ENCODE measurements around the gene EIF4EBP3.

DNA sequence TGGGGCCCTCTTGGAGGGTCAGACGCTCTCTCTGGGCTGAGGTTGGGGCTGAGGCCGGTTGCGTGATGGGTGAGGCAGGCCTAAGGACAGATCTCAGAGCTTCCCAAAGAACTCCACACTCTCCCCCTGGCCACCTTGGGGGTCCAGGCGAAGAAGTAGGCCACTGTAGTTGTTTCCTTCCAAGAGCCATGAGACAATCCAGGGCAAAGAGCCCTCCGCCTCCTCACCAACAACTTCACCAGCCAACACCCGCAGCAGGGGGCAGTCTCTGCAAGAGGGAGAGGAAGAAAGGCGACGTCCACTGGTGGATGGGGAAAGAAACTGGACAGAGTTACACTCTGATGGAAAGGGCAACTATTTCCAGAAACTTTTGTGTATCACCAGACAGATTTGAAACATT is 27.8 kb downstream of the EIF4EBP3 start:
- TF ChIP-seq, protein P1, sequence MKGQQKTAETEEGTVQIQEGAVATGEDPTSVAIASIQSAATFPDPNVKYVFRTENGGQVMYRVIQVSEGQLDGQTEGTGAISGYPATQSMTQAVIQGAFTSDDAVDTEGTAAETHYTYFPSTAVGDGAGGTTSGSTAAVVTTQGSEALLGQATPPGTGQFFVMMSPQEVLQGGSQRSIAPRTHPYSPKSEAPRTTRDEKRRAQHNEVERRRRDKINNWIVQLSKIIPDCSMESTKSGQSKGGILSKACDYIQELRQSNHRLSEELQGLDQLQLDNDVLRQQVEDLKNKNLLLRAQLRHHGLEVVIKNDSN (IDR thresholded peaks at IDR 0.05) = no peak
- no peak for TF ChIP-seq CEBPB (IDR thresholded peaks at IDR 0.05)
- TF ChIP-seq RAD21 (IDR thresholded peaks at IDR 0.05; ENCODE audit: low read depth) = peak; percentile 80
- no peak for TF ChIP-seq EP300 (IDR thresholded peaks at IDR 0.05; ENCODE audit: borderline replicate concordance)
- TF ChIP-seq, protein P2, sequence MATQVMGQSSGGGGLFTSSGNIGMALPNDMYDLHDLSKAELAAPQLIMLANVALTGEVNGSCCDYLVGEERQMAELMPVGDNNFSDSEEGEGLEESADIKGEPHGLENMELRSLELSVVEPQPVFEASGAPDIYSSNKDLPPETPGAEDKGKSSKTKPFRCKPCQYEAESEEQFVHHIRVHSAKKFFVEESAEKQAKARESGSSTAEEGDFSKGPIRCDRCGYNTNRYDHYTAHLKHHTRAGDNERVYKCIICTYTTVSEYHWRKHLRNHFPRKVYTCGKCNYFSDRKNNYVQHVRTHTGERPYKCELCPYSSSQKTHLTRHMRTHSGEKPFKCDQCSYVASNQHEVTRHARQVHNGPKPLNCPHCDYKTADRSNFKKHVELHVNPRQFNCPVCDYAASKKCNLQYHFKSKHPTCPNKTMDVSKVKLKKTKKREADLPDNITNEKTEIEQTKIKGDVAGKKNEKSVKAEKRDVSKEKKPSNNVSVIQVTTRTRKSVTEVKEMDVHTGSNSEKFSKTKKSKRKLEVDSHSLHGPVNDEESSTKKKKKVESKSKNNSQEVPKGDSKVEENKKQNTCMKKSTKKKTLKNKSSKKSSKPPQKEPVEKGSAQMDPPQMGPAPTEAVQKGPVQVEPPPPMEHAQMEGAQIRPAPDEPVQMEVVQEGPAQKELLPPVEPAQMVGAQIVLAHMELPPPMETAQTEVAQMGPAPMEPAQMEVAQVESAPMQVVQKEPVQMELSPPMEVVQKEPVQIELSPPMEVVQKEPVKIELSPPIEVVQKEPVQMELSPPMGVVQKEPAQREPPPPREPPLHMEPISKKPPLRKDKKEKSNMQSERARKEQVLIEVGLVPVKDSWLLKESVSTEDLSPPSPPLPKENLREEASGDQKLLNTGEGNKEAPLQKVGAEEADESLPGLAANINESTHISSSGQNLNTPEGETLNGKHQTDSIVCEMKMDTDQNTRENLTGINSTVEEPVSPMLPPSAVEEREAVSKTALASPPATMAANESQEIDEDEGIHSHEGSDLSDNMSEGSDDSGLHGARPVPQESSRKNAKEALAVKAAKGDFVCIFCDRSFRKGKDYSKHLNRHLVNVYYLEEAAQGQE (IDR thresholded peaks at IDR 0.05; ENCODE audit: low read depth) = no peak
- no peak for TF ChIP-seq CREB1 (IDR thresholded peaks at IDR 0.05; ENCODE audit: low read depth)
- no peak for TF ChIP-seq YY1 (IDR thresholded peaks at IDR 0.05; ENCODE audit: low read depth)
